SU-DHL-6 (cell line): ENCODE results near the gene POP4.

Experiments
- H2AFZ ChIP-seq: fragments of 200-600 bp; sonication (generic); 2 replicates; pipeline ENCODE4 v1.6.1; 2014; ENCODE audit warnings: low read depth, mild to moderate bottlenecking, moderate library complexity, mixed read lengths, antibody characterized with exemption, low read length; ENCODE audit not compliant: severe bottlenecking
- H3F3A ChIP-seq: fragments of 200-600 bp; shearing (Covaris generic); 2 replicates; pipeline ENCODE4 v1.6.0; 2016; ENCODE audit warnings: antibody characterized with exemption, mild to moderate bottlenecking; ENCODE audit not compliant: insufficient read depth
- H3K27ac ChIP-seq: fragments of 200-600 bp; sonication (generic); 2 replicates; pipeline ENCODE4 v1.5.1; 2016; ENCODE audit warnings: low read depth, mild to moderate bottlenecking, low read length, moderate library complexity, mixed read lengths
- H3K27me3 ChIP-seq: fragments of 200-600 bp; sonication (generic), shearing (Covaris generic); 2 replicates; pipeline ENCODE4 v1.6.0; 2014; ENCODE audit warnings: mild to moderate bottlenecking, low read length
- H3K36me3 ChIP-seq: fragments of 200-600 bp; sonication (generic); 2 replicates; pipeline ENCODE4 v1.6.1; 2014; ENCODE audit warnings: mild to moderate bottlenecking, low read length, mixed read lengths
- H3K4me2 ChIP-seq: fragments of 300-600, 200-600 bp; shearing (Covaris generic), sonication (generic); 2 replicates; pipeline ENCODE4 v1.6.0; 2014; ENCODE audit warnings: low read length, low read depth, mild to moderate bottlenecking; ENCODE audit not compliant: poor library complexity, severe bottlenecking
- H3K4me3 ChIP-seq: fragments of 200-600 bp; sonication (generic); 2 replicates; pipeline ENCODE4 v1.5.1; 2014; ENCODE audit warnings: antibody characterized with exemption, low read length, mild to moderate bottlenecking, mixed read lengths; ENCODE audit not compliant: insufficient read depth, poor library complexity, severe bottlenecking
- H3K79me2 ChIP-seq: fragments of 200-600 bp; sonication (generic); 2 replicates; pipeline ENCODE4 v1.6.1; 2014; ENCODE audit warnings: mild to moderate bottlenecking, low read length, moderate library complexity; ENCODE audit not compliant: insufficient read depth
- H3K9ac ChIP-seq: fragments of 200-600 bp; sonication (generic); 2 replicates; pipeline ENCODE4 v1.7.0; 2014; ENCODE audit warnings: mild to moderate bottlenecking, low read length
- H3K9me2 ChIP-seq: fragments of 200-600 bp; sonication (generic); replicated peaks from 2 replicates; pipeline ENCODE4 v1.6.1; 2014; ENCODE audit warnings: low read length; ENCODE audit not compliant: insufficient read depth
- H3K9me3 ChIP-seq: fragments of 200-600 bp; sonication (generic); 2 replicates; pipeline ENCODE4 v1.6.1; 2014; ENCODE audit warnings: low read length, mixed read lengths; ENCODE audit not compliant: insufficient read depth
- H4K20me1 ChIP-seq: fragments of 200-600 bp; sonication (generic); 2 replicates; pipeline ENCODE4 v1.6.1; 2014; ENCODE audit warnings: low read depth, mild to moderate bottlenecking, antibody characterized with exemption, low read length, moderate library complexity, mixed read lengths
- EZH2phosphoT487 ChIP-seq: fragments of 200-600 bp; sonication (generic), shearing (Covaris generic); conservative IDR thresholded peaks from 2 replicates; pipeline ENCODE4 v1.6.1; 2018; ENCODE audit warnings: mild to moderate bottlenecking, antibody characterized with exemption, low read length, moderate library complexity, mixed read lengths
- TF ChIP-seq, protein P1 (sequence below): fragments of 200-600 bp; sonication (generic); IDR thresholded peaks from one replicate; pipeline ENCODE4 v1.5.1; 2017; ENCODE audit warnings: antibody characterized with exemption, mild to moderate bottlenecking, low read length, moderate library complexity; ENCODE audit not compliant: insufficient read depth, poor library complexity, severe bottlenecking

POP4 gene

DNA sequence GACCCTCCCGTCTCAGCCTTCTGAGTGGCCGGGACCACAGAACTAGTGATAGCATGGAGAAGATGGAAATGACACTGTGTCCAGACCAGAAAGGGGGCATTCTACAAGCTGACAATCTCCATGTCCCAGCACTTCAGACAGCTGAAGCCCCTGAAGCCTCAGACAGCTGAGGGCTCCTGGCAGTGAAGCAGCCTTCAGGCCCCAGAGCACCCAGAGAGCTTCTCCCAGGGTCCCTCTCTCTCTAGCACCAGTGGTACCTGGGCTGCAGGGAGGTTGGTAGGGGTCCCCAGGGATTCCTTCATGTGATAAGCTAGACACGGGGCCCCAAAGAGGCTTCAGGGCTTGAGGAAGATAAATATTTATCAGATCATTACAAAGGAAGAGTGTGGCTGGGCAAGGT, 7.6 kb upstream of the POP4 start:
- Histone ChIP-seq H4K20me1 (no peaks in the 10 kb centered on the region), H3F3A (no peaks in the 10 kb centered on the region), H3K9ac (no peak overlapping the region), H3K79me2 (no peaks in the 10 kb centered on the region), H3K9me3 (no peaks in the 10 kb centered on the region), H3K36me3 (no peaks in the 10 kb centered on the region), H3K27ac (no peak overlapping the region), H3K9me2 (no peaks in the 10 kb centered on the region), H2AFZ (no peak overlapping the region), H3K4me3 (no peak overlapping the region), H3K4me2 (no peak overlapping the region), H3K27me3 (no peaks in the 10 kb centered on the region)
- TF ChIP-seq EZH2phosphoT487: no peak
- TF ChIP-seq, protein P1, sequence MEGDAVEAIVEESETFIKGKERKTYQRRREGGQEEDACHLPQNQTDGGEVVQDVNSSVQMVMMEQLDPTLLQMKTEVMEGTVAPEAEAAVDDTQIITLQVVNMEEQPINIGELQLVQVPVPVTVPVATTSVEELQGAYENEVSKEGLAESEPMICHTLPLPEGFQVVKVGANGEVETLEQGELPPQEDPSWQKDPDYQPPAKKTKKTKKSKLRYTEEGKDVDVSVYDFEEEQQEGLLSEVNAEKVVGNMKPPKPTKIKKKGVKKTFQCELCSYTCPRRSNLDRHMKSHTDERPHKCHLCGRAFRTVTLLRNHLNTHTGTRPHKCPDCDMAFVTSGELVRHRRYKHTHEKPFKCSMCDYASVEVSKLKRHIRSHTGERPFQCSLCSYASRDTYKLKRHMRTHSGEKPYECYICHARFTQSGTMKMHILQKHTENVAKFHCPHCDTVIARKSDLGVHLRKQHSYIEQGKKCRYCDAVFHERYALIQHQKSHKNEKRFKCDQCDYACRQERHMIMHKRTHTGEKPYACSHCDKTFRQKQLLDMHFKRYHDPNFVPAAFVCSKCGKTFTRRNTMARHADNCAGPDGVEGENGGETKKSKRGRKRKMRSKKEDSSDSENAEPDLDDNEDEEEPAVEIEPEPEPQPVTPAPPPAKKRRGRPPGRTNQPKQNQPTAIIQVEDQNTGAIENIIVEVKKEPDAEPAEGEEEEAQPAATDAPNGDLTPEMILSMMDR: no peak

GRCh38 chr19:29603308-29603707, 2.8 kb upstream of the POP4 start:
- no peak for TF ChIP-seq EZH2phosphoT487
- TF ChIP-seq, protein P1: no peak
- Histone ChIP-seq H3F3A (0 out of 2 replicates have a peak, but pooled peaks cover 3% of the 10 kb centered on the region), H3K9me3 (no peaks in the 10 kb centered on the region), H3K27ac (no peak overlapping the region), H3K9ac (no peak overlapping the region), H3K4me2 (no peak overlapping the region), H3K4me3 (no peak overlapping the region), H3K79me2 (peaks cover 10% of the 10 kb centered on the region), H3K36me3 (no peaks in the 10 kb centered on the region), H3K9me2 (no peaks in the 10 kb centered on the region), H4K20me1 (no peaks in the 10 kb centered on the region), H3K27me3 (no peaks in the 10 kb centered on the region), H2AFZ (no peak overlapping the region)

- TF ChIP-seq, protein P1: no peak
- TF ChIP-seq EZH2phosphoT487: no peak
- Histone ChIP-seq H3K36me3 (0 out of 2 replicates have a peak, but pooled peaks cover 3% of the 10 kb centered on the region), H4K20me1 (no peaks in the 10 kb centered on the region), H3K27me3 (no peaks in the 10 kb centered on the region), H3K9me3 (no peaks in the 10 kb centered on the region), H3K79me2 (peaks cover 10% of the 10 kb centered on the region), H3K9me2 (no peaks in the 10 kb centered on the region), H3K4me2 (peak overlapping the region; percentile 86), H3F3A (0 out of 2 replicates have a peak, but pooled peaks cover 3% of the 10 kb centered on the region), H3K27ac (no peak overlapping the region), H2AFZ (peak overlapping the region; percentile 70), H3K4me3 (peak overlapping the region; percentile 96), H3K9ac (peak overlapping the region; percentile 72)
Measured at GRCh38 chr19:29606420-29606747, 301 bp downstream of the POP4 start.
